ENCODE results near the gene TEAD1. TPM values are rescaled to one million over a fixed set of nuclear protein-coding genes. Genes with fewer than 3 reads are reported as not detected.

The TEAD1 gene
- polyA plus RNA-seq, 2 of the 4 experiments (the other 2 are of a cell fraction): 111 to 112 TPM

- H3K4me1 ChIP-seq: no peaks in the 10 kb centered on the region
- FAIRE-seq: no peak
- H3K27ac ChIP-seq: no peak overlapping the region
- H3K4me2 ChIP-seq: no peak overlapping the region
- DNase-seq (ENCODE audit: low read depth in 1 of 2, low spot score in 1 of 2): no peak
- ChIA-PET POLR2A (no interaction called here), CTCF (interaction anchor here (0.6 kb wide), 1 partner anchor 385 kb away, joined by 5 read pairs; no protein-coding TSS in a partner anchor)
- no peak for ATAC-seq
- TF ChIP-seq CHD2 (IDR thresholded peaks at IDR 0.05; ENCODE audit: low read length, partially characterized antibody): no peak
- TF ChIP-seq MAFK (IDR thresholded peaks at IDR 0.05; ENCODE audit: partially characterized antibody): no peak
- no peak for TF ChIP-seq PHF8 (IDR thresholded peaks at IDR 0.05; ENCODE audit: borderline replicate concordance, low read depth)
- no peak for TF ChIP-seq ZNF302 (CRISPR knock-in tag; IDR thresholded peaks at IDR 0.05)
- TF ChIP-seq HMGXB4 (CRISPR knock-in tag; IDR thresholded peaks at IDR 0.05; ENCODE audit: borderline replicate concordance): no peak
- no peak for TF ChIP-seq MYC (IDR thresholded peaks at IDR 0.05; ENCODE audit: borderline replicate concordance, low read length)
- no peak for TF ChIP-seq SREBF2 (IDR thresholded peaks at IDR 0.05)
- no peak for TF ChIP-seq HOXB13 (CRISPR knock-in tag; IDR thresholded peaks at IDR 0.05; ENCODE audit: low read depth)
- no peak for TF ChIP-seq CHD4 (IDR thresholded peaks at IDR 0.05; ENCODE audit: borderline replicate concordance)
- TF ChIP-seq MAZ (IDR thresholded peaks at IDR 0.05; ENCODE audit: borderline replicate concordance, low read depth, low read length): no peak
- TF ChIP-seq KDM5A (IDR thresholded peaks at IDR 0.05): no peak
- no peak for TF ChIP-seq ZSCAN20 (CRISPR knock-in tag; IDR thresholded peaks at IDR 0.05)
- TF ChIP-seq FOXS1 (CRISPR knock-in tag; IDR thresholded peaks at IDR 0.05): no peak
- no peak for TF ChIP-seq ATOH8 (CRISPR knock-in tag; IDR thresholded peaks at IDR 0.05; ENCODE audit: low read depth)
- TF ChIP-seq NFE2L2 (conservative IDR thresholded peaks at IDR 0.05; ENCODE audit: low read length): no peak
- TF ChIP-seq HEYL (CRISPR knock-in tag; IDR thresholded peaks at IDR 0.05): no peak
- TF ChIP-seq POLR2A (IDR thresholded peaks at IDR 0.05; ENCODE audit: low read length): no peak
- no peak for TF ChIP-seq HOXA7 (CRISPR knock-in tag; IDR thresholded peaks at IDR 0.05)
- TF ChIP-seq PBX3 (IDR thresholded peaks at IDR 0.05): no peak
- 93% methylated on average over 1 of the region's 1 CpG for WGBS (ENCODE audit: missing lambda C conversion rate)
- H3K9me3 ChIP-seq: no peaks in the 10 kb centered on the region
- no peak overlapping the region for H3K4me3 ChIP-seq
Measured at GRCh38 chr11:12990162-12990480, 315.9 kb downstream of the TEAD1 start.

- POLR2A ChIA-PET: no interaction called here
- FAIRE-seq (no peak), DNase-seq (ENCODE audit: low read depth in 1 of 2, low spot score in 1 of 2) (no peak), ATAC-seq (no peak)
- WGBS (ENCODE audit: missing lambda C conversion rate): 68% methylated on average over 1 of the region's 1 CpG
- H3K4me1 ChIP-seq: no peaks in the 10 kb centered on the region
- H3K27ac ChIP-seq: no peak overlapping the region
- no peak for TF ChIP-seq RARB (CRISPR knock-in tag; IDR thresholded peaks at IDR 0.05)
- no peak for TF ChIP-seq FOSL2 (IDR thresholded peaks at IDR 0.05)
- no peak for TF ChIP-seq FOSL2 (CRISPR knock-in tag; IDR thresholded peaks at IDR 0.05)
- TF ChIP-seq RNF2 (IDR thresholded peaks at IDR 0.05; ENCODE audit: borderline replicate concordance, low read depth): no peak
- TF ChIP-seq EHF (CRISPR knock-in tag; IDR thresholded peaks at IDR 0.05): no peak
- TF ChIP-seq ZNF302 (CRISPR knock-in tag; IDR thresholded peaks at IDR 0.05): no peak
- TF ChIP-seq RAD21 (conservative IDR thresholded peaks at IDR 0.05 in 1 of 2, IDR thresholded peaks at IDR 0.05 in 1 of 2): no peak
- no peak for TF ChIP-seq MAX (IDR thresholded peaks at IDR 0.05)
- no peak for TF ChIP-seq GATA3 (IDR thresholded peaks at IDR 0.05; ENCODE audit: borderline replicate concordance)
- no peak for TF ChIP-seq HOXB5 (CRISPR knock-in tag; IDR thresholded peaks at IDR 0.05)
- no peak for TF ChIP-seq RCOR1 (IDR thresholded peaks at IDR 0.05; ENCODE audit: low read depth, low read length)
- TF ChIP-seq HES2 (IDR thresholded peaks at IDR 0.05): no peak
- no peak for TF ChIP-seq ZC3H11A (IDR thresholded peaks at IDR 0.05)
- TF ChIP-seq USF2 (IDR thresholded peaks at IDR 0.05): no peak
- TF ChIP-seq MAFK (IDR thresholded peaks at IDR 0.05; ENCODE audit: partially characterized antibody): no peak
- no peak for TF ChIP-seq RFX5 (IDR thresholded peaks at IDR 0.05)
- TF ChIP-seq CBX8 (IDR thresholded peaks at IDR 0.05): no peak
- no peak overlapping the region for H3K4me3 ChIP-seq
- CTCF ChIA-PET: no interaction called here
- no peak overlapping the region for H3K4me2 ChIP-seq
- no peaks in the 10 kb centered on the region for H3K9me3 ChIP-seq
Measured at GRCh38 chr11:12991426-12991825, 317.2 kb downstream of the TEAD1 start.

Data from A549 (cell line).